COLO668 (cell line): Measurements from ENCODE around the gene ZNF14.
"Not testable (repeated sequence)": the region's sequence is repeated elsewhere in the genome, so short reads cannot be mapped to it uniquely, and the experiment has no call there.

ENCODE experiments used
- DNase-seq: peaks from one replicate; lab custom pipeline; 2025; ENCODE audit not compliant: unreplicated experiment; lab: John Stamatoyannopoulos, UW

The ZNF14 gene

DNA sequence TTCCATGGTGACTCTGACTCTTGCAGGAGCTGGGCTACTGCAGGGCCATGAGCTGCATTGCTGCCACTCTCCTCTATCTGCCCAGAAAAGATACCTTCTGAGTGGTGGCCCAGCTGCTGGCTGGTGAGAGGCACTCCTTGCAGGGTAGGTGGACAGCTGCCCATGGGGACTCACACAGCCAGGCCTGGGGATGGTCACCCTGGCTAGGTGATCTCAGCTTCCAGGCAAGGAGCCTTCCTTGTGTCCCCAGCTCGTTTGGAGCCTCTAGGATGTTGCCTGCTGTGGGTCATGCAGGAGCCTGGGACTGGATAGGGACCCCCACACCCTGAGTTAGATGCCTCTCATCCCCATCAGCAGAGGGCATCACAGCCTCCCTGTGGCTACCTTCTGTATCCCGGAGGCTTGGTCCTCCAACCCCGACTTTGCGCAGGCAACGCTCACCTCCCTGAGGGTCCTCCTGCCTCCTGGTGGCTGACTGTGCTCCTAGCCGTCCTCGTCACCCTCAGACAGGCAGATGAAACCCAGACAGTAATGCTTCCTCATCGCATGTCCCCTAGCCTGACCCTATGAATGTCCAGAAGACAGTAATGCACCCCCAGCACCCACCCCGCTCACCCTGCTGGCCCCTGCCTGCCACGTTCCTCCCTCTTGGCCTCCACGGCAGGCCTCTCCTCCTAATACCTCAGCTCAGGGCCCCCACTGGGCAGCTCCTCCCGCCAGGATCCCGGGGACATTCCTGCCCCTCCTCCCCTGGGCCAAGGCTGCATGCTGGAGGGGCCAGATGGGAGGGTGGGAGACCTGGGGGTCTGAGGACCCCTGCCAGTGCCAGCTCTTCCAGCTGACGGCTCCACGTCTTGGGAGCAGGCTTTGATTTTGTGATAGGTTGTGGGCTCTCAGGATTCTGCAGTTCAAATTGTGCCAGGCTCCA lies 13.6 kb upstream of the ZNF14 start:
- DNase-seq = no peak

DNA sequence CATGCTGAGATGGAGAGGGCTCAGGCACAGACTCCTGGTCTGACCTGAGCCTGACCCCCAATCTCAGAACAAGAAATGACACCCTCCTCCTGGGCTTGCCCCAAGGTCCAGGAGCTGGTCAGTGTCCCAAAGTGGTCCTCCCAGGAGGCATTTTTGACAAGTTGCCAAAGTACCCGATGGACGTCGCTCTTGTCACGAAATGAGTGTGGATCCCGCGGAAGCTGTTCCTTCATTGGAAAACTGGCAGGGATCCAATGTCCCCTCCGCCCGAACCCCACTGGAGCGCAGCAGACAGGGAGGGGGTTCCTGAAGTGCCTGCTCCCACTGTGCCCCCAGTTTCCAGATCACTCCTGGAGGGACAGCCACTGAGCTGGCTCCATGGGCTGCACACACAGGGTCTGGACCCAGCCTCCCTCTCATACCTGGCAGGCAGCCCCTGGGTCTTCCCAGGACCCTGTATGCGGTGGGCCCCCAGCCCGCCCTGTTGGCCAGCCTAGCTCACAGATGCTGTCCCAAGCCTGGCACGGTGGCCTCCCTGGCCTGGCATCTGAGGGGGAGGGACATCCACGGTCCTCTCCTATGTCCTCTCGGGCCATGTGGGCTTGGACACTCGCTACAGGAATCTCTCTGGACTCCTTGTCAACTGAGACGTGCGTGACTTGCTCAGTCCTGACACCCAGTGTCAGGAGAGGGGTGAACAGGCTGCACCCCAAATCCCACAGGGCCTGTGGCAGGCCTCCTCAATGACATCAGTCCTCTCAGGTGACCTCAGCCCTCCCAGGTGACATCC lies 12.8 kb upstream of the ZNF14 start:
- no peak for DNase-seq

DNA sequence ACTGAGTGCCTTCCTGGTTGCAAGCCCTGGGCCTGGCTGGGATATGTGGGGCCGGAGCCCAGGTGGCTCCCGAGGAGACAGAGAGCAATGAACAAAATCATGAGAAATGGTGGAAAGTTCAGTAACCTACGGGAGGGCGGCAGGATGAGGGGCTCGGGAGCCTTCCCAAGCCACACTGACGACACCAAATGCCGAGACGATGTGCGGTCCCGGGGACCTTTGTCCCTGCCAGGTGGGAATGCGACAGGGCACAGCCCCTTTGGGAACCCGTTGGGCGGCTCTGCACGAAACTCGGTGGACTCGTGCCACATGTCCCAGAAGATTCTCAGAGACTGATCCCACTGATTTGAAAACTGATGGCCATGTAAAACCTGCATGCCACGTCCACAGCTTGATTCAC lies 11.7 kb upstream of the ZNF14 start:
- no peak for DNase-seq

DNA sequence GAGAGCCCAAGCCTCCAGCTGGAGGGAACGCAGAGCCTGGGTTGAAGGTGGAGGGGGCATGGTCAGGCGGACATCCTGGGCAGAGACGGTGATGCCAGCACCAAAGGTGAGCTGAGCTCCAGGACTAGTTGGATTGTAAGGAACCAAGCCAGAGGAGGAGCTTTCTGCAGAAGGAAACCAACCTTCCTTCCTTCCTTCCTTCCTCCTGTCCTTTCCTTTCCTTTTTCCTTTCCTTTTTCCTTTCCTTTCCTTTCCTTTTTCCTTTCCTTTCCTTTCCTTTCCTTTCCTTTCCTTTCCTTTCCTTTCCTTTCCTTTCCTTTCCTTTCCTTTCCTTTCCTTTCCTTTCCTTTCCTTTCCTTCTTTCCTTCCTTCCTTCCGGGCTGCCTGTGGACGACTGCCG lies 11.0 kb upstream of the ZNF14 start:
- DNase-seq = not testable (repeated sequence)

DNA sequence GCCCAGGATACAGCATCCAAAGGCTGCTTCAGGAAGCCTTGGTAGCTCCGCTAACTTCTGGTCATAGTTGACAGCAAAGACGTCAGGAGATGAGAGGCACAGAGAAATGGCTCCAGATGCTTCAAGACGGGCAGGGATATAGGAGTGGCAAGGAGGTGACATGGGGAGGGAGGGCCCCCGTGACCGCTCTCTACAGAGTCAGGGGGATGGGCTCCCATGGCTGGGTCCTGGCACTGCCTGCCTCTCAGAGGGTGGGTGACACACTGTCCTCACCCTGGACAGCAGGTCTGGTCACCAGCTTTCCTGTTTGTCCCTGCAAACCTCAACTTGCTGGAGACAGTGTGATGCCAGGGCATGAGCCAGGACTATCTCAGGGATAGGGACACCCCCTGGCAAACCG lies 10.3 kb upstream of the ZNF14 start:
- no peak for DNase-seq

DNA sequence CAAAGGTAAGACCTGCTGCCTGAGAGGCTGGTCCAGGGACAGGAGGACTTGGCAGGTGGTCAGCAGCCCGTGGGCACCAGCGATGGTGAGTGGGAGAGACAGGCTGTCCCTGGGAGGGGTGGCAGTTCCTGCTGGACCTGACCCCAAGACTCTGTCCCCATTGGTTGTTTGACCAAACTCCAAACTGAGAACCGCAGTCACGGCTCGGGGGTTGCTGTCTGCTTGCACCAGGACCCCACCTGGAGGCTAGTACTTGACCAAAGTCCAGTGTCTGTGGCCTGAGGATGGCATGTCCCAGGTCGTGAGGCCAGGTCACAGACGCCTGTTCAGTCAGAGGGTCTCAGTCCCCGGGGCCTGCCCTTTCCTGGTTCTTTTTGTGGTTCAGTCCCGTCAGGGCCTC lies 9.9 kb upstream of the ZNF14 start:
- no peak for DNase-seq

DNA sequence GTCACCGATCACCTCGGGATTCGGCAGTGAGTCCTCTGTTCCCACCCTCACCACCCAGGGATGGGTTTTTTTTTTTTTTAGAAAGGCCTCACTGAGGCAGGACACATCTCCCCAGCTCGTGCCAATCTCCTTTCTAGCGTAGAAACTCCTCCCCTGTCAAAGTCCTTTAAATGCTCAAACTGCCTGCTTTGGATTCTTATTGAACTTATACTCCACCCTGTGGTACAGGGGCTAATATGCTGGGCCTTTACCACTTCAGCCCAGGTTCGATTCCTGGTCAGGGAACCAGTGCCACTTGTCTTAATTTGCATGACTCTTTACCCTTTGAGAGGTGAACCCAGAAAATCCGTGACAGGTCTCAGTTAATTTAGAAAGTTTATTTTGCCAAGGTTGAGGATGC lies 8.3 kb upstream of the ZNF14 start:
- no peak for DNase-seq

DNA sequence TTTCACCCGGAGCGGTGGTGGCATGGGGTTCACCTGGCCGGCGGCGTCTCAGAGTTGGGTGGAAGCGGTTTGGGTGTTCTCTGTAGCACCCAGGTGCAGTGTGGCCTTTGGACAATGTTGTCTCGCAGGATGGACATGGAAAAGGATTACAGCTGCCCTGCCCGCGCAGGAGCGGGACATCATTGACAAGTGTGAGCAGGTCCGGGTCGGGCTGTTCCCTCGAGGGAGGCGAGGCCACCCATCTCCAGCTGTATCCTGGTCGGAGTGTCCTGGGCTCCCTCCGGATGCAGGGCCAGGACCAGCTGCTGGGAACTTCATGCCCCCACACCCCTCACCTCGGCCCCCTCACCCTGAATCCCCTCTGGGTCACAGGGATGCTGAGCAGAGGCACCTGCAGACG lies 7.8 kb upstream of the ZNF14 start:
- DNase-seq = no peak

DNA sequence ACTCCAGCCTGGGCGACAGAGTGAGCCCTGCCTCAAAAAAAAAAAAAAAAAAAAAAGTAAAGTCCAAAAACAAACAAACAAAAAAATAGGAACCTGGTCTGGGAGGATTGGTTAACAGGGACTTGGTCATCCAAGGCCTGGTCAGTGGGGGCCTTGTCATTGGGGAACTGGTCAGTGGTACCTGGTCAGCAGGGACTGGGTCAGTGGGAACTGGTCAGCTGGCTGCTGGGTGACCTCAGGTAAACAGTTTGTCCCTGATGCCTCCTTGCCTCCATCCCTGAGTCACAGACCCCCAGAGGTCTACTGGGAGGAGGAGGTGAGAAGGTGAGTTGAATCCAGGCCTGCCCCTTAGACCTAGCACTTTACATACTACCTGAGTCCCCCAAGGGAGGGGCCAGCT lies 5.7 kb upstream of the ZNF14 start:
- no peak for DNase-seq

DNA sequence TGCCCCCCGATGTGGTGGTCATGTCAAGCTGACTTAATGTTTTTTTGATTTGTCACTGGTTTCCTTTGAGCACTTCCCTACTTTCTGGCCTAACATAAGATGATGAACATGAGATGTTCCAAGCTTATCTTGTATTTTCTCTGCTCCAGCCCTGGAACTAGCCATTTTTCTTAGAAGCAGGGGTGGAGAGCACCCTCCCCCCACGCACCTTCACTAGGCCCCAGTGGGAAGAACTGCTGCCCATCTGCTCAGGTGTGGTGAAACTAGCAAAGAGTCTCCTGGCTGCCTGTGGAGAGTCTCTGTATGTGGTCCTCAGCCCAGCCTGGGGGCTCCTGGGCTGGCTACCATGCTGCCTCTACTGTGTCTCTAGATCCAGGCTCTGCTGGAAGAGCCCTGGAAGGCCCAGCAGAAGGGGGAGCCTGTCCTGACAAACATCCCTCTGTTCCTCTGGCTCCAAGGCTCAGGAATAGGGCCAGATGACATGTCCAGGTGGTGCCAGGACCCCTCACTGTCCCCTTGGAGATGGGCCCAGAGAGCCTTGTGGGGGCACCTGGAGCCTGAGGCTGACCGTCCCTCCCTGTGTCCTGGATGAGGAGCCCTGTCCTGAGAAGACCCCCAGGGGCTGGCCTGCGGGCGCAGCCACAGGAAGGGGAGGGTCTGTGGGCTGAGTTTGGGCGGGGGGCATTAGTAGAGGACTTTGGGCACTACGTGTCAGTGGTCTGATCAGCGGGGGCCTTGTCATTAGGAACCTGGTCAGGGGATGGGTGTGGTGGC lies 4.8 kb upstream of the ZNF14 start:
- no peak for DNase-seq

DNA sequence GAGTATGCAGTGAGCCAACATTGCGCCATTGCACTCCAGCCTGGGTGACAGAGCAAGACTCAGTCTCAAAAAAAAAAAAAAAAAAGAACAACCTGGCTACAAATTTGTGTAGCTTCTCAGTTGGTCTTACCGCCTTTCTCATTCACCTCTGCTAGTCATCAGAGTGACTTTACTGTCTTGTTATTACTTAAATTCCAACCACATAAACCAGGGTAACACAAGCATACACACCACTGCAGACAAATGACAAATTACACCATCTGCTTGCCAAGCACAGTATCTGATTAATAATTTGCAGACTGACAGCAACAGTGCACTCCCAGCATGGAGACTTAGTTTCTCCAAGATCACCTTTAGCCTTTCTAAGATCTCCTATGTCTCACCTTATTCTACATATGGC lies 11.0 kb downstream of the ZNF14 start:
- DNase-seq = no peak

DNA sequence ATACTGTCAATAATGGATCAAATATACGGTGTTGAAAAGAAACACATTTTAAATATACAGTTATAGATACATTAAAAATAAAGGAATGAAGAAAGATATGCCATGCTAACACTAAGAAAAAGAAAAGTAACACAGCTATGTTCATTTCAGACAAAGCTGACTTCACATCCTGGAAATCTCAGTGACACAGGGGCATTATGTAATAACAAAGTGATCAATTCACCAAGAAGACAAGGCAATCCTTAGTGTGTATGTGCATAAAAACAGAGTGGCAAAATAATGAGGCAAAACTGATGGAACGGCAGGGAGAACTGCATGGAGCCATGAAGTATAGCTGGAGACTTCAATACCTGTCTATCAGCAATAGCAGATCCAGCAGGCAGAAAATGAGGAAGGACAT lies 13.1 kb downstream of the ZNF14 start:
- no peak for DNase-seq

DNA sequence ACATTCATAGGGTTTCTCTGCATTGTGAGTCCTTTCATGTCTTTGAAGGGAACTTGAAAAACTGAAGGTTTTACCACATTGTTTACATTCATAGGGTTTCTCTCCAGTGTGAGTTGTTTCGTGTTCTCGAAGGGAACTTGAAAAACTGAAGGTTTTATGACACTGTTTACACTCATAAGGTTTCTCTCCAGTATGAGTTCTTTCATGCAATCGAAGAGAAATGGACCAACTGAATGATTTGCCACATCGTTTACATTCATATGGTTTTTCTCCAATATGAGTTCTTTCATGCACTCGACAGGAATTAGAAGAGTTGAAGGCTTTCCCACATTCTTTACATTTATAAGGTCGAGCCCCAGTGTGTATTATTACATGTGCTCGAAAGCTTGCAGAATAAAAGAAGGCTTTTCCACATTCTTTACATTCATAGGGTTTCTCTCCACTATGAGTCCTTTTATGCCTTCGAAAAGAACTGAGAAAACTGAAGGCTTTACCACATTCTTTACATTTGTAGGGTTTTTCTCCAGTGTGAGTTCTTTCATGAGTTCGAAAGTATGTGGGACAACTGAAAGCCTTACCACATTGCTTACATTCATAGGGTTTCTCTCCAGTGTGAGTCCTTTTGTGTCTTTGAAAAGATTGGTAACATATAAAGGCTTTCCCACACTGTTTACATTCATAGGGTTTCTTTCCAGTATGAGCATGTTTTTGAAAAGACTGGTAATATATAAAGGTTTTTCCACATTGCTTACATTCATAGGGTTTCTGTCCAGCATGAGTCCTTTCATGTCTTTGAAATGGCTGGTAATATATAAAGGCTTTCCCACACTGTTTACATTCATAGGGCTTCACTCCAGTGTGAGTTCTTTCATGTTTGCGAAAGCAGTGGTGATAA lies 20.7 kb downstream of the ZNF14 start:
- no peak for DNase-seq

DNA sequence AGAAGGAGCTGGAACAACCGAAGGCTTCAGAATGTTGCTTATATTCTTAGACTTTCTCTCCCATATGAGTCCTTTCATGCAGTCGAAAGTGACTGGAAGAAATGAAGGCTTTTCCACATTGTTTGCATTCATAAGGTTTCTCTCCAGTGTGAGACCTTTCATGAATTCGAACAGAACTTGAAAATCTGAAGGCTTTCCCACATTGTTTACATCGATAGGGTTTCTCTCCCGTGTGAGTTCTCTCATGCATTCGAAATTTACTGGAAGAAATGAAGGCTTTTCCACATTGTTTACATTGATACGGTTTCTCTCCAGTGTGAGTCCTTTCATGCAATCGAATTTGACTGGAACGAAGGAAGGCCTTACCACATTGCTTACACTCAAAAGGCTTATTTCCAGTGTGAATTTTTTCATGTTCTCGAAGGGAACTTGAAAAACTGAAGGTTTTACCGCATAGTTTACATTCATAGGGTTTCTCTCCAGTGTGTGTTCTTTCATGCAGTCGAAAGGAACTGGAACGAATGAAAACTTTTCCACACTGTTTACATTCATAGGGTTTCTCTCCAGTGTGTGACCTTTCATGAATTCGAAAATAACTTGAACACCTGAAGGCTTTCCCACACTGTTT lies 21.5 kb downstream of the ZNF14 start:
- no peak for DNase-seq

DNA sequence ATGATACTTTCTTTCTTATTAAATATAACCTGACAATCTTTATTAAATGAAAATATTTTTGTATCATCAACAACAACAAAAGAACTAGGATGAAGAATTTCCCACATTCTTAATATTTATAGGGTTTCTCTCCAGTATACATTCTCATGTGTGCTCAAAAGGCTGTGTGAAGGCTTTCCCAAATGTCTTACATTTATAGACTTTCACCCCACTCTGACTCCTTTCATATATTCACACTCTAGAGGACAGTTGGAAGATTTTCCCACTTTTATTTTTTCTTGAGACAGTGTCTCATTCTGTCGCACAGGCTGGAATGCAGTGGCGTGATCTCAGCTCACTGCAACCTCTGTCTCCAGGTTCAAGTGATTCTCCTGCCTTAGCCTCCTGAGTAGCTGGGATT lies 22.4 kb downstream of the ZNF14 start:
- no peak for DNase-seq

DNA sequence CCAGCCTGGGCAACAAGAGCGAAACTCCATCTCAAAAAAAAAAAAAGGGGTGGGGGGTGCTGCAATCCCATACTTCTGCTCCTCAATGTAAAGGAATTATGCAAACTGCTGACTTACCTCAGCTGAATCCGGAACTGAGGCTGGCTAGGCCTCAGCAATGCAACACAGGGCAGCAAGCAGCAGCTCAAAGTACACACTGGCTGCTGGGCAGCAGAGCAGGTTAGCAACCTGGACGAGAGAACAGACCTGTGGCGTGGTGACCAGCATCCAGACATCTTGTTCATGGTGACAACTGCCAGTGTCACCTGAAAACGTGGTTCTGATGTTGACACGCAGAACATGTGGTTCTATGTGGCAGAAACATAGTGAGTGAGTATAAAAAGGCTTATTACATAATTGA lies 28.1 kb downstream of the ZNF14 start:
- DNase-seq = no peak

DNA sequence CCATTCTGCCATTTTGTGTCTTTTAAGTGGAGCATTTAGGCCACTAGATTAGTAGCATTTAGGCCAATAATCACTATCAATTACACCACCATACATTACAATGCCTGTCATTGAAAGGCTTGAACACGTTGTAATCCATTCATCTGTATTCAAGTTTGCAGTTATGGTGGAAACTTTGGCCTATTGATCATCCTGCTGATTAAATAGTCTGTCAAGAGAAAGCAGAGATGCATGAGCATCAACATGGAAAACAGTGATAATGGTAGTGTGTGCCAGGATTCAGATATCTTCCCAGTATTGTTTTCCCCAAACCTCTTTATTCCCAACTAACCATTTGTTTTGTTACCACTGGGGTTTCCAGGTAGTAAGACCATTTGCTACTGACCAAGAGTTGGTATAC lies 32.4 kb downstream of the ZNF14 start:
- DNase-seq = not testable (repeated sequence)

DNA sequence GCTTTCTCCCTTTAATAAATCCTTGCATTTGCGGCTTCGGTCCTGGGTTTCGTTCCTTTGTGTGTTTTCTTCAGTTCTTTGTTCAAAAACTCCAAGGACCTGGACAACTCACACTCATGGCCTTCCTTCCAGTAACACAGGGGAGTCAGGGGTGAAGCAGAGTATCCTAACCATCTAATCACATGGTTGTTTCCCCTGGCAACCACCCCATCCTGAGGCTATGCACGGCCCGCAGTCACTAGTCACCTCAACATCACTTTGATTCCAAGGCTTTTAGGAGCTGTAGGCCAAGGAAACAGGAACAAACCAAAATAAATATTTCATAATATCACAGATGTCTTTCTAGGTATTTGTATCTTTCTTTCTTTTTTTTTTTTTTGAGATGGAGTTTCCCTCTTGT lies 35.3 kb downstream of the ZNF14 start:
- no peak for DNase-seq

DNA sequence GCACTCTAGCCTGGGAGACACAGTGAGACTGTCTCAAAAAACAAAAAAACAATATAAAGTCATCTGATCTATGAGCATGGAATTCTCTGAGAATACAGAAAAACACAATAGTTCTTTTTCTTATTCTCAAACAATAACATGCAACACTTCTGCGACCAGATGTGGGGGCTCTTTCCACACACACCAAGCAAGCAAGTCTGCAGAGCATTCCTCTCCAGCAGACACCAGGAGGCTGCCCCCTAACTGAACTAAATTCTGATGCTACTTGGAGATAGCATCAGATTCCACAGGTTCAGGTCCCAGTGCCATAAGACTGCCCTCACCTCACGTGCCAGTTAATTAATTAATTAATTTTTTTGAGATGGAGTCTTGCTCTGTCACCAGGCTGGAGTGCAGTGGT lies 36.5 kb downstream of the ZNF14 start:
- DNase-seq = no peak

DNA sequence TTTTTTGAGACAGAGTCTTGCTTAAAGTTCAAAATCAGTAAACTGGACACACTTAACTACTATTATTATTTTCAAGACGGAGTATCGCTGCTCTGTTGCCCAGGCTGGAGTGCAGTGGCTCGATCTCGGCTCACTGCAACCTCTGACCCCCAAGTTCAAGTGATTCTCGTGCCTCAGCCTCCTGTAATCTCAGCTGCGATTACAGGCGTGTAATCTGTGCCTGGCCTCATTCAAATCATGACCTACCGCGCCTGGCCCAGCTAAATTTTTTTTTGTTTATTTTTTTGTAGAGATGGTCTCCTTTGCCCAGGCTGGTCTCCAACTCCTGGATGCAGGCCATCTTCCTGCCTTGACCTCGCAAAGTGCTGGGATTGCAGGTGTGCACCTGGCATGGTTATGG lies 41.2 kb downstream of the ZNF14 start:
- no peak for DNase-seq
